Endodermal cell (in vitro differentiated cells): ENCODE measurements around the gene TRIM36. TPM values are rescaled to one million over a fixed set of nuclear protein-coding genes. Genes with fewer than 3 reads are reported as not detected.
A peak's percentile ranks its signal among the peaks of the same experiment; 100 is the strongest.

Source experiments
- DNase-seq: peaks from one replicate; pipeline ENCODE4 v3.0.0-alpha.2; 2017
- H3K27ac ChIP-seq: 2 replicates; pipeline ENCODE4 v1.5.1; 2013; ENCODE audit warnings: mild to moderate bottlenecking, low read depth, low read length, moderate library complexity
- H3K27me3 ChIP-seq: 2 replicates; pipeline ENCODE4 v1.6.1; 2013; ENCODE audit warnings: mild to moderate bottlenecking, low read length, moderate library complexity; ENCODE audit not compliant: insufficient read depth, control insufficient read depth, poor library complexity, severe bottlenecking
- H3K36me3 ChIP-seq: 2 replicates; pipeline ENCODE4 v1.7.0; 2013; ENCODE audit warnings: mild to moderate bottlenecking, low read length, moderate library complexity; ENCODE audit not compliant: control insufficient read depth, insufficient read depth
- H3K4me1 ChIP-seq: one replicate; pipeline ENCODE4 v1.7.0; 2013; ENCODE audit warnings: low read length; ENCODE audit not compliant: control insufficient read depth, insufficient read depth
- H3K4me3 ChIP-seq: 2 replicates; pipeline ENCODE4 v1.5.1; 2013; ENCODE audit warnings: mild to moderate bottlenecking, low read length, moderate library complexity
- H3K9ac ChIP-seq: 2 replicates; pipeline ENCODE4 v1.6.1; 2013; ENCODE audit warnings: mild to moderate bottlenecking, low read length, moderate library complexity; ENCODE audit not compliant: poor library complexity, severe bottlenecking; ENCODE audit errors: extremely low read depth
- H3K9me3 ChIP-seq: 2 replicates; pipeline ENCODE4 v1.6.1; 2013; ENCODE audit warnings: mild to moderate bottlenecking, low read length, moderate library complexity; ENCODE audit not compliant: control insufficient read depth
- H3K27ac Mint-ChIP-seq: 2 replicates; pipeline ENCODE4 v1.8.0; 2020; ENCODE audit warnings: mixed read lengths
- H3K27me3 Mint-ChIP-seq: 2 replicates; pipeline ENCODE4 v1.8.0; 2021; ENCODE audit warnings: mild to moderate bottlenecking, mixed read lengths; ENCODE audit not compliant: insufficient read depth
- H3K36me3 Mint-ChIP-seq: 2 replicates; pipeline ENCODE4 v1.8.0; 2020; ENCODE audit warnings: low read depth, mixed read lengths
- H3K4me1 Mint-ChIP-seq: 2 replicates; pipeline ENCODE4 v1.8.0; 2020; ENCODE audit warnings: mixed read lengths
- H3K4me3 Mint-ChIP-seq: 2 replicates; pipeline ENCODE4 v1.8.0; 2020; ENCODE audit warnings: mild to moderate bottlenecking, moderate library complexity, mixed read lengths
- H3K9me3 Mint-ChIP-seq: 2 replicates; pipeline ENCODE4 v1.8.0; 2020; ENCODE audit warnings: mild to moderate bottlenecking, mixed read lengths
- WGBS, 2 experiments: methylation state at CpG; one replicate each; pipeline versions ENCODE4 v1.1.5 to v1.1.7; 2013; ENCODE audit warnings: missing lambda C conversion rate in 2 of 2, mixed read lengths in 1 of 2; ENCODE audit not compliant: insufficient coverage in 1 of 2, insufficient read length in 1 of 2; 5-methylcytosine and 5-hydroxymethylcytosine counted together
- total RNA-seq, 2 donors: library from RNA; stranded (reverse); fragmentation: NEBNext Ultra II Directional in 1 of 2; extraction: Animal tissue kit (Norgen Biotek cat#: 25700) in 1 of 2; gene quantifications; 2 replicates in 1 of 2; 3 replicates in 1 of 2; pipeline ENCODE4 v1.2.1, GENCODE V29; 2021
- TF ChIP-seq, protein P1 (sequence below): fragments of 200-600 bp; sonication (generic); conservative IDR thresholded peaks from 2 replicates; pipeline ENCODE4 v1.5.0; 2021; ENCODE audit warnings: antibody characterized with exemption, mild to moderate bottlenecking

The TRIM36 gene
- total RNA-seq, 2 donors from 2014 or later: 13.3 to 17.3 TPM

- H3K36me3 Mint-ChIP-seq: peaks cover 3% of the 10 kb centered on the region
- no peak overlapping the region for H3K4me3 Mint-ChIP-seq
- Histone ChIP-seq H3K9me3 (no peaks in the 10 kb centered on the region), H3K4me1 (no peaks in the 10 kb centered on the region), H3K4me3 (no peak overlapping the region), H3K27me3 (no peaks in the 10 kb centered on the region), H3K36me3 (no peaks in the 10 kb centered on the region), H3K27ac (no peak overlapping the region), H3K9ac (no peak overlapping the region)
- H3K9me3 Mint-ChIP-seq: no peaks in the 10 kb centered on the region
- H3K27me3 Mint-ChIP-seq: no peaks in the 10 kb centered on the region
- WGBS, 2 experiments: 96% methylated on average over 1 of the region's 1 CpG; no CpG with 5 or more reads in 1 of the 2 experiments
- DNase-seq: no peak
- TF ChIP-seq, protein P1, sequence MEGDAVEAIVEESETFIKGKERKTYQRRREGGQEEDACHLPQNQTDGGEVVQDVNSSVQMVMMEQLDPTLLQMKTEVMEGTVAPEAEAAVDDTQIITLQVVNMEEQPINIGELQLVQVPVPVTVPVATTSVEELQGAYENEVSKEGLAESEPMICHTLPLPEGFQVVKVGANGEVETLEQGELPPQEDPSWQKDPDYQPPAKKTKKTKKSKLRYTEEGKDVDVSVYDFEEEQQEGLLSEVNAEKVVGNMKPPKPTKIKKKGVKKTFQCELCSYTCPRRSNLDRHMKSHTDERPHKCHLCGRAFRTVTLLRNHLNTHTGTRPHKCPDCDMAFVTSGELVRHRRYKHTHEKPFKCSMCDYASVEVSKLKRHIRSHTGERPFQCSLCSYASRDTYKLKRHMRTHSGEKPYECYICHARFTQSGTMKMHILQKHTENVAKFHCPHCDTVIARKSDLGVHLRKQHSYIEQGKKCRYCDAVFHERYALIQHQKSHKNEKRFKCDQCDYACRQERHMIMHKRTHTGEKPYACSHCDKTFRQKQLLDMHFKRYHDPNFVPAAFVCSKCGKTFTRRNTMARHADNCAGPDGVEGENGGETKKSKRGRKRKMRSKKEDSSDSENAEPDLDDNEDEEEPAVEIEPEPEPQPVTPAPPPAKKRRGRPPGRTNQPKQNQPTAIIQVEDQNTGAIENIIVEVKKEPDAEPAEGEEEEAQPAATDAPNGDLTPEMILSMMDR: no peak
- no peaks in the 10 kb centered on the region for H3K4me1 Mint-ChIP-seq
- H3K27ac Mint-ChIP-seq: peak overlapping the region; percentile 37
Observed at GRCh38 chr5:115202952-115203351, 33.2 kb upstream of the TRIM36 start.

GRCh38 chr5:115196161-115196560, 26.5 kb upstream of the TRIM36 start:
- H3K27me3 ChIP-seq: peaks cover 5% of the 10 kb centered on the region
- no peaks in the 10 kb centered on the region for H3K36me3 ChIP-seq
- Mint-ChIP-seq H3K36me3 (peaks cover 3% of the 10 kb centered on the region), H3K27me3 (peaks cover 3% of the 10 kb centered on the region), H3K4me3 (no peak overlapping the region), H3K27ac (no peak overlapping the region), H3K4me1 (peaks cover 3% of the 10 kb centered on the region), H3K9me3 (no peaks in the 10 kb centered on the region)
- H3K4me3 ChIP-seq: no peak overlapping the region
- TF ChIP-seq, protein P1: no peak
- no peak overlapping the region for H3K27ac ChIP-seq
- no peak overlapping the region for H3K9ac ChIP-seq
- H3K9me3 ChIP-seq: no peaks in the 10 kb centered on the region
- WGBS, 2 experiments: 92 to 93% methylated on average over 3 of the region's 3 CpGs
- no peak for DNase-seq
- H3K4me1 ChIP-seq: no peaks in the 10 kb centered on the region

DNA sequence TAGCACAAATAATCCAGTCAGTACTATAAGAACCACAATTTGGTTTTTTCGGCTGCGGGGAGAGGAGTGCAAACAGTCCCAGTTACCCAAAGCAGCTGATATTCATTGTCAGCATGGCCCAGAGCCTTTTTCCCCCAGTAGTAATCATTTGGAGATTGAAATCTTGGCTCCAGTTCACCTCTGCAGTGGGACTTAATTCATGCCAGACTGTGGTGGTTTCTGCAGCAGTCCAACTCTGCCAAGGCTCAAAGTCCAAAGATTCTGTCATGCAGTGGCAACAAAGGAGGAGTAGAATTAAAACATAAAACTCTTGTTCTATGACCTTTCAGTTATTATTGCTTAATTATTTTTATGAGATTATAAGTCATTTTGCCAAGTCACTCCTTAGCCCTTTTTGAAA, 25.0 kb upstream of the TRIM36 start:
- no peaks in the 10 kb centered on the region for H3K36me3 Mint-ChIP-seq
- peaks cover 6% of the 10 kb centered on the region for H3K4me1 ChIP-seq
- H3K9me3 ChIP-seq: no peaks in the 10 kb centered on the region
- TF ChIP-seq, protein P1: no peak
- H3K27me3 ChIP-seq: peaks cover 5% of the 10 kb centered on the region
- H3K27me3 Mint-ChIP-seq: peaks cover 3% of the 10 kb centered on the region
- peaks cover 17% of the 10 kb centered on the region for H3K4me1 Mint-ChIP-seq
- 94 to 100% methylated on average over 2 of the region's 2 CpGs for WGBS, 2 experiments
- no peak for DNase-seq
- no peak overlapping the region for H3K27ac ChIP-seq
- no peak overlapping the region for H3K4me3 Mint-ChIP-seq
- no peak overlapping the region for H3K4me3 ChIP-seq
- no peaks in the 10 kb centered on the region for H3K36me3 ChIP-seq
- H3K9ac ChIP-seq: no peak overlapping the region
- no peak overlapping the region for H3K27ac Mint-ChIP-seq
- no peaks in the 10 kb centered on the region for H3K9me3 Mint-ChIP-seq
